KMS-11 (cell line): ENCODE data around the gene KANSL1.

ENCODE experiments used
- H2AFZ ChIP-seq: fragments of 200-600 bp; sonication (generic); 2 replicates; pipeline ENCODE4 v1.6.1; 2016; ENCODE audit warnings: antibody characterized with exemption, mixed run types, low read depth
- H3K27ac ChIP-seq: fragments of 200-600 bp; sonication (generic); 2 replicates; pipeline ENCODE4 v1.6.1; 2016; ENCODE audit warnings: mild to moderate bottlenecking, mixed run types
- H3K27me3 ChIP-seq: fragments of 200-600 bp; sonication (generic); 2 replicates; pipeline ENCODE4 v1.6.1; 2017; ENCODE audit warnings: mild to moderate bottlenecking, low read depth, mixed run types, moderate library complexity; ENCODE audit not compliant: insufficient read depth
- H3K36me3 ChIP-seq: fragments of 200-600 bp; sonication (generic); 2 replicates; pipeline ENCODE4 v1.6.1; 2017; ENCODE audit warnings: mild to moderate bottlenecking, mixed run types; ENCODE audit not compliant: insufficient read depth
- H3K4me1 ChIP-seq: fragments of 200-600 bp; sonication (generic); 2 replicates; pipeline ENCODE4 v1.6.1; 2016; ENCODE audit warnings: mild to moderate bottlenecking, low read depth, mixed run types; ENCODE audit not compliant: poor library complexity, severe bottlenecking
- H3K4me2 ChIP-seq: fragments of 200-600 bp; sonication (generic); 2 replicates; pipeline ENCODE4 v1.7.0; 2016; ENCODE audit warnings: mild to moderate bottlenecking, mixed run types
- H3K4me3 ChIP-seq: fragments of 200-600 bp; sonication (generic); IDR thresholded peaks from 2 replicates; pipeline ENCODE4 v1.6.1; 2017; ENCODE audit warnings: low read depth, low read length, mixed read lengths; ENCODE audit not compliant: insufficient read depth
- H3K79me2 ChIP-seq: fragments of 200-600 bp; sonication (generic); 2 replicates; pipeline ENCODE4 v1.6.1; 2016; ENCODE audit warnings: low read depth, mixed run types; ENCODE audit not compliant: insufficient read depth
- H3K9ac ChIP-seq: fragments of 200-600 bp; sonication (generic); 2 replicates; pipeline ENCODE4 v1.6.1; 2016; ENCODE audit warnings: mild to moderate bottlenecking, mixed run types
- H4K20me1 ChIP-seq: fragments of 200-600 bp; sonication (generic); 2 replicates; pipeline ENCODE4 v1.6.1; 2016; ENCODE audit warnings: mild to moderate bottlenecking, mixed run types; ENCODE audit not compliant: insufficient read depth
- TF ChIP-seq, protein P1 (sequence below): fragments of 200-600 bp; sonication (generic); conservative IDR thresholded peaks from 2 replicates; pipeline ENCODE4 v1.6.1; 2017; ENCODE audit warnings: low read depth, mild to moderate bottlenecking, antibody characterized with exemption, low read length, moderate library complexity, mixed read lengths

KANSL1 gene

DNA sequence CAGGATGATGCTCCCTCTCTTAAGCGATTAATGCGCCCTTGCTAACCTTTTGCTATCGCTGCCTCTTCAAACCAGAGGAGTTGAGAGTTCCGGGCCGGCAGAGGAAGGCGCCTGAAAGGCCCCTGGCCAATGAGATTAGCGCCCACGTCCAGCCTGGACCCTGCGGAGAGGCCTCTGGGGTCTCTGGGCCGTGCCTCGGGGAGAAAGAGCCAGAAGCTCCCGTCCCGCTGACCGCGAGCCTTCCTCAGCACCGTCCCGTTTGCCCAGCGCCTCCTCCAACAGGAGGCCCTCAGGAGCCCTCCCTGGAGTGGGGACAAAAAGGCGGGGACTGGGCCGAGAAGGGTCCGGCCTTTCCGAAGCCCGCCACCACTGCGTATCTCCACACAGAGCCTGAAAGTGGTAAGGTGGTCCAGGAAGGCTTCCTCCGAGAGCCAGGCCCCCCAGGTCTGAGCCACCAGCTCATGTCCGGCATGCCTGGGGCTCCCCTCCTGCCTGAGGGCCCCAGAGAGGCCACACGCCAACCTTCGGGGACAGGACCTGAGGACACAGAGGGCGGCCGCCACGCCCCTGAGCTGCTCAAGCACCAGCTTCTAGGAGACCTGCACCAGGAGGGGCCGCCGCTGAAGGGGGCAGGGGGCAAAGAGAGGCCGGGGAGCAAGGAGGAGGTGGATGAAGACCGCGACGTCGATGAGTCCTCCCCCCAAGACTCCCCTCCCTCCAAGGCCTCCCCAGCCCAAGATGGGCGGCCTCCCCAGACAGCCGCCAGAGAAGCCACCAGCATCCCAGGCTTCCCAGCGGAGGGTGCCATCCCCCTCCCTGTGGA lies 210.2 kb downstream of the KANSL1 start:
- no peak overlapping the region for H3K27ac ChIP-seq
- H3K4me2 ChIP-seq, result no peak overlapping the region
- H3K4me3 ChIP-seq, result no peak overlapping the region
- H3K79me2 ChIP-seq, result no peaks in the 10 kb centered on the region
- no peaks in the 10 kb centered on the region for H3K36me3 ChIP-seq
- no peaks in the 10 kb centered on the region for H3K27me3 ChIP-seq
- H2AFZ ChIP-seq, result no peak overlapping the region
- TF ChIP-seq, protein P1, sequence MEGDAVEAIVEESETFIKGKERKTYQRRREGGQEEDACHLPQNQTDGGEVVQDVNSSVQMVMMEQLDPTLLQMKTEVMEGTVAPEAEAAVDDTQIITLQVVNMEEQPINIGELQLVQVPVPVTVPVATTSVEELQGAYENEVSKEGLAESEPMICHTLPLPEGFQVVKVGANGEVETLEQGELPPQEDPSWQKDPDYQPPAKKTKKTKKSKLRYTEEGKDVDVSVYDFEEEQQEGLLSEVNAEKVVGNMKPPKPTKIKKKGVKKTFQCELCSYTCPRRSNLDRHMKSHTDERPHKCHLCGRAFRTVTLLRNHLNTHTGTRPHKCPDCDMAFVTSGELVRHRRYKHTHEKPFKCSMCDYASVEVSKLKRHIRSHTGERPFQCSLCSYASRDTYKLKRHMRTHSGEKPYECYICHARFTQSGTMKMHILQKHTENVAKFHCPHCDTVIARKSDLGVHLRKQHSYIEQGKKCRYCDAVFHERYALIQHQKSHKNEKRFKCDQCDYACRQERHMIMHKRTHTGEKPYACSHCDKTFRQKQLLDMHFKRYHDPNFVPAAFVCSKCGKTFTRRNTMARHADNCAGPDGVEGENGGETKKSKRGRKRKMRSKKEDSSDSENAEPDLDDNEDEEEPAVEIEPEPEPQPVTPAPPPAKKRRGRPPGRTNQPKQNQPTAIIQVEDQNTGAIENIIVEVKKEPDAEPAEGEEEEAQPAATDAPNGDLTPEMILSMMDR, result no peak
- no peak overlapping the region for H3K9ac ChIP-seq
- no peaks in the 10 kb centered on the region for H4K20me1 ChIP-seq
- H3K4me1 ChIP-seq, result no peaks in the 10 kb centered on the region

DNA sequence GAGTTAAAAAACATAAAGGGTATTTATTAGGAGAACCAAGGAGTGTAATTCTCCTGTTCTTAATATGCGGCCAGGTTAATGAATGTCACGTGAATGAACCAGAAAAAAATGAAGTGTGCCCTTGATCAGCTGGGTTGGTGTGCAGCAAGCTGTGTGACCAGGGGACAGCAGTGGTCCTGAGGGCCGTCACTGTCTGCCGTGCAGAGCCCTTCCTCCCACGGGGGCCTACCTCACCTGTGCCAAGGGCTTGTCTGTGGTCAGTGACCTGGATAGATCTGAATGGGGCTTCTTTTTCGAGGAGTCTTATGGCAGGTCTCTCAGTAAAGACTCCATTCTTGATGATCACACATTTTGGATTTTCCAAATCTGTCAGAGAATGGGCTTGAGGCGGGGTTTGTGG lies 211.9 kb downstream of the KANSL1 start:
- Histone ChIP-seq H2AFZ (no peak overlapping the region), H3K27ac (no peak overlapping the region), H3K4me1 (no peaks in the 10 kb centered on the region), H3K9ac (no peak overlapping the region), H3K36me3 (no peaks in the 10 kb centered on the region), H4K20me1 (no peaks in the 10 kb centered on the region), H3K27me3 (no peaks in the 10 kb centered on the region), H3K79me2 (no peaks in the 10 kb centered on the region), H3K4me3 (no peak overlapping the region), H3K4me2 (no peak overlapping the region)
- TF ChIP-seq, protein P1, result no peak

DNA sequence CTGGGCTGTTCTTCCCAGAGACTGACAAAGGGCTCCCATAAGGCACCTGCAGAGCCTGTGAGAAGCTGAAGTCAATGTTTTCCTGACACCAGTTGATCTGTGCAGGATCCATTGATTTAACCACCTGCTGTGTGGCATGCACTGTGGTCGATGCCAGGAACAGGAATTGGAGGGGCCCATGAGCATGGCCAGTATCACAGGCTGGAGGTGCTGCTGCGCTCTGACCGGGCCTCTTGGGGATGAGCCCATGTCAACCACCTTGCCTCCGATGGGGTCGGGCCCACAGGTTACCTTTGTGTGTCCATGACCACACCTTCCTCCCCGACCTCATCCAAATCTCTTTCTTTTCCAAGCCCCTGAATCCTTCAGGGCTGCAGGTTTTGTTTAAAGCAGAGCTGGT lies 212.4 kb downstream of the KANSL1 start:
- no peaks in the 10 kb centered on the region for H3K79me2 ChIP-seq
- TF ChIP-seq, protein P1, result no peak
- no peaks in the 10 kb centered on the region for H4K20me1 ChIP-seq
- no peak overlapping the region for H3K4me3 ChIP-seq
- no peaks in the 10 kb centered on the region for H3K27me3 ChIP-seq
- no peaks in the 10 kb centered on the region for H3K36me3 ChIP-seq
- H3K4me2 ChIP-seq, result no peak overlapping the region
- no peak overlapping the region for H3K9ac ChIP-seq
- H2AFZ ChIP-seq, result no peak overlapping the region
- H3K4me1 ChIP-seq, result no peaks in the 10 kb centered on the region
- H3K27ac ChIP-seq, result no peak overlapping the region
